Measurements from ENCODE around the gene DAPK3.
A peak's percentile ranks its signal among the peaks of the same experiment; 100 is the strongest.
"Not testable (repeated sequence)": the region's sequence is repeated elsewhere in the genome, so short reads cannot be mapped to it uniquely, and the experiment has no call there.

DAPK3 gene

DNA sequence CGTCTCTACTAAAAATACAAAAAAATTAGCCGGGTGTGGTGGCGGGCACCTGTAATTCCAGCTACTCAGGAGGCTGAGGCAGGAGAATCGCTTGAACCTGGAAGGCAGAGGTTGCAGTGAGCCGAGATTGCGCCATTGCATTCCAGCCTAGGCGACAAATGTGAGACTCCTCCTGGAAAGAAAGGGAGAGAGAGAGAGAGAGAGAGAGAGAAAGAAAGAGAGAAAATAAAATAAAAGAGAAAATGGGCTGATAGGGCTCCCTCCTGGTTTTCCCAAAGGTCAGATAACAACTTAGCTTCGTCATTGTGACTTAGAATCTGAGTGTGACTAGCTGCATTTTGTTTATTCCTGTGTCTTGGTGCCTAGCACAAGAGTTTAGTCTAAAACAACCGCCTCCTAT, 34.5 kb upstream of the DAPK3 start:
- not testable (repeated sequence) for DNase-seq (ENCODE audit: low read depth, low spot score)

- not testable (repeated sequence) for DNase-seq (ENCODE audit: low read depth, low spot score)
Observed at GRCh38 chr19:4000798-4001197, 29.9 kb upstream of the DAPK3 start.

DNA sequence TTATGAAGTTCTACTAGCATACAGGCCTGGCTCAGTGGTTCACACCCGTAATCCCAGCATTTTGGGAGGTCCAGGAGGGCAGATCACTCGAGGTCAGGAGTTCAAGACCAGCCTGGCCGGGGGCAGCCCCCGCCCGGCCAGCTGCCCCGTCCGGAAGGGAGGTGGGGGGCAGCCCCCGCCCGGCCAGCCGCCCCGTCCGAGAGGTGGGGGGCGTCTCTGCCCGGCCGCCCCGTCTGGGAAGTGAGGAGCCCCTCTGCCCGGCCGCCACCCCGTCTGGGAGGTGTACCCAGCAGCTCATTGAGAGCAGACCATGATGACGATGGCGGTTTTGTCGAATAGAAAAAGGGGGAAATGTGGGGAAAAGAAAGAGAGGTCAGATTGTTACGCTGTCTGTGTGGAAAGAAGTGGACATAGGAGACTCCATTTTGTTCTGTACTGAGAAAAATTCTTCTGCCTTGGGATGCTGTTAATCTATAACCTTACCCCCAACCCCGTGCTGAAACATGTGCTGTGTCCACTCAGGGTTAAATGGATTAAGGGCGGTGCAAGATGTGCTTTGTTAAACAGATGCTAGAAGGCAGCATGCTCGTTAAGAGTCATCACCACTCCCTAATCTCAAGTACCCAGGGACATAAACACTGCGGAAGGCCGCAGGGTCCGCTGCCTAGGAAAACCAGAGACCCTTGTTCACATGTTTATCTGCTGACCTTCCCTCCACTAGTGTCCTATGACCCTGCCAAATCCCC, 27.9 kb upstream of the DAPK3 start:
- not testable (repeated sequence) for DNase-seq (ENCODE audit: low read depth, low spot score)

GRCh38 chr19:3995607-3996006, 24.7 kb upstream of the DAPK3 start:
- DNase-seq (ENCODE audit: low read depth, low spot score), result no peak

DNA sequence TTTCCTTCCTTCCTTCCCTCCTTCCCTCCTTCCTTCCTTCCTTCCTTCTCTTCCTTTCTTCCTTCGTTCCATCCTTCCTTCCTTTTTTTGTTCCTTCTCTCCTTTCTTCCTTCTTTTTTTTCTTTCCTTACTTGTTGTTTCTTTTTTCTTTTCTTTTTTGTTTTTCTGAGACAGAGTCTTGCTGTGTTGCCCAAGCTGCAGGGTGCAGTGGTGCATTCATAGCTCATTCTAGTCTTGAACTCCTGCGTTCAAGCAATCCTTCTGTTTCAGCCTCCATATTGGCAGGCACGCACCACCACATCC, 19.9 kb upstream of the DAPK3 start:
- no peak for DNase-seq (ENCODE audit: low read depth, low spot score)

DNA sequence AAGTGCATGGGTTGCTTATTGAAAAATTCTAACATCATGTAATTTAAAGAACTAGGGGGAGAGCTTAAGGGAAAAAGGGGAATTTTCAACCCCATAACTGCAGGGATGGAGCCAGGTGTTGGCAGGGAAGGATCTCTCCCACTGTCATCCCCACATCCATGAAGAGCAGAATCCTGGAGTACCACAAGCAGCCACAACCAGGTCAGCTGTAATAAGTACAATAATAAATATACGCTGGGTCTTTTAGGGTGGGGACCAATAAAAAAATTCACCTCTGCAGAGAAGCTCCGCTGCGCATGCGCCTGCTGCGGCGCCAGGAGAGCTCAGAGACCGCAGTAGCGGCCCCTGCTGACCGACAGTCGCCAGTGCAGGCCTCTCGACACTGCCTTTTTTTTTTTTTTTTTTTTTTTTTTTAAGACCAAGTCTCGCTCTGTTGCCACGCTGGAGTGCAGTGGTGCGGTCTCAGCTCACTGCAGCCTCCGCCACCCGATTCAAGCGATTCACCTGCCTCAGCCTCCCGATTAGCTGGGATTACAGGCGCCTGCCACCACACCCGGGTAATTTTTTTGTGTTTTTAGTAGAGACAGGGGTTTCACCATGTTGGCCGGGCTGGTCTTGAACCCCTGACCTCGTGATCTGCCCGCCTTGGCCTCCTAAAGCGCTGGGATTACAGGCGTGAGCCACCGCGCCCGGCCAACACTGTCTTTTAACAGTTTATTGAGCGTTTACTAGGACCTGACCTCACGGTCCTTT, 16.9 kb upstream of the DAPK3 start:
- peak; percentile 89 for DNase-seq (ENCODE audit: low read depth, low spot score)

DNA sequence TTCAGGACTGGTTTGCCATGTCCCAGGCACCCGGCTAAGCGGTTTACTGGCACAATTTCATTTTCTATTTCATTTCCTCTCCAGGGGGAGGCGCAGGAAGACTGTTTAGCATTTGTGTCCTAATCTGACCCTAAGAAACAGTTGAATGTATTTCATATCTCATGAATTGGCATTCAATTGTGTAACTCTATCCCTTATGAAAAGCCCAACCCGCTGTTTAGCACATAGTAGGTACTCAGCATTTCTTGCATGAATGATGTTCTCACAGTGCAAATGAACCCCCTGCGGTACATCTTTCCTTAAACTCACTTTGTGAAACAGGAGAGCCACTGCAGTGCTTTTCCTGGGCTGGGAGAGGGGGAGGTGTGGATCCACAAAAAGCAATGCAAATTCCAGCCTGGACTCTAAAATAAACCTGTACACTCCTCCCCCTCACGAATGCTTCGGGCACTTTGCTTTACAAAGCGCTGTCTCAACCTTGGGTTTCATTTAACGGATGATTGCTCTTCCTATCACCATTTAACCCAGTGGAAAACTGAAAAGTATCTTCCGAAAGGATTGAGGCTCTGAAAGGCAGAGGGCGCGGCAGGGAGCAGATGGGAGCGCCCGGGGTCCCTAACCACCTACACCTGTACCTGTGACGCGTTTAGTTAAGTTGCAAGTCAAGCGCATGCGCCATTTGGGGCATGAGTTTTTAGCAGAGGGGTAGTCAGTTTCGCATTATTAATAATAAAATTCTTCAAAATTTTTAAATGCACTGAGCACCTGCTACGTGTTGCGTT, 15.6 kb upstream of the DAPK3 start:
- DNase-seq (ENCODE audit: low read depth, low spot score), result peak; percentile 78

GRCh38 chr19:3985643-3986259, 14.9 kb upstream of the DAPK3 start:
- DNase-seq (ENCODE audit: low read depth, low spot score), result no peak

DNA sequence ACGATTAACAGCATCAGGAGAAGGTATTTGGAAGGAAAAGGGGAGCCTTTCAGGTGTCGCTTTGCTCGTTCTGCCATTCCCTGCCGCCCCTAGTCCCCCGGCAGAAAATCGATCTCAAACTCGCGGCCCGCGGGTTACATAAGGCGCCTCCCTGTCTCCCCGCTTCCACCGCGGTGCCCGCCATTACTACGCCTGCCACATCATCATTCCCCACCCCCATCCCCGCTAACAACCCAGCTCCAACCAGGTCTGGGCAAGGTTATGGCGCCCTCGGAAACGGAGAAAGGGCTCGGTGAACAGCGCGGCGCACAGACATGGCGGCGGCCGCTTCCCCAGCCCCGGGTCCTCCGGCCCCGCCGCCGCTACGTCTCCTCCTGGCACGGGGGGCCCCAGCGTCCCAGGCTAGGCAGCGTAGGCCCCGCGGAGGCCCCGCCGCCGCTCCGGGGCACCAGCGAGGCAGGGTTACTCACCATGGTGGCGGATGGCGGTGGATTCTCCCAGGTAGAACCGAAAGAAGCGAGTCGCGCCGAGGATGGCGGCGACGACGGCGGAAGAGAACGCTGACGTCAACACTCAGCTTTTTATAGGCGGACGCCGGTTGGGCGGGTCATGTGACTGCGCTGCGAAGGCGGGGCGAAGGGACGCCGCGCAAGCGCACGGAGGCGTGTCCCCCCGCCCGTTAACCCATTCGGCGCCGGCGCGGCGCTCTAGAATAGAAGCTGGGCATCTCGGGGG, 14.2 kb upstream of the DAPK3 start, which contains the start of gene EEF2:
Gene EEF2, minus strand, starts transcription at position 556 of the 735 bp plus-strand sequence. Its CDS starts 83 bp downstream, at position 473.
- peak; percentile 92 for DNase-seq (ENCODE audit: low read depth, low spot score)

GRCh38 chr19:3984584-3984907, 13.6 kb upstream of the DAPK3 start:
- DNase-seq (ENCODE audit: low read depth, low spot score), result peak; percentile 23

- peak; percentile 25 for DNase-seq (ENCODE audit: low read depth, low spot score)
Observed at GRCh38 chr19:3983936-3984583, 13.2 kb upstream of the DAPK3 start.

DNA sequence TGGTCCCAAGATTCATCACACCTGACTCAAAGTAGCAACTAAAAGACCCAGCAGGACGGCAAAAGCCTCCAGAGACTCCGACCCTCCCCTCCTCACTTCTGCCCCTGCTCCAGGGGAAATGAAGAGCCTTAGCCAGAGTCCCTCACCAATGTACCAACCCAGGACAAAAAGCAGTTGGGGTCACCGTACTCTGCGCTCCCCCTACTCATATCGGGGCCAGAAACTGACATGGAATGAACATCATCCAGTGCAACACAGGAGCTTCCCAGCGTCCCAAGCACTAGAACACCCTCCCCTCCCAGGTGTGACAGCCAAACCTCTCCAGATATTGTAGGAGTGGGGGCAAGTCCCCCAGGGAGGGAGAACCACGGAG, 12.6 kb upstream of the DAPK3 start:
- no peak for DNase-seq (ENCODE audit: low read depth, low spot score)

DNA sequence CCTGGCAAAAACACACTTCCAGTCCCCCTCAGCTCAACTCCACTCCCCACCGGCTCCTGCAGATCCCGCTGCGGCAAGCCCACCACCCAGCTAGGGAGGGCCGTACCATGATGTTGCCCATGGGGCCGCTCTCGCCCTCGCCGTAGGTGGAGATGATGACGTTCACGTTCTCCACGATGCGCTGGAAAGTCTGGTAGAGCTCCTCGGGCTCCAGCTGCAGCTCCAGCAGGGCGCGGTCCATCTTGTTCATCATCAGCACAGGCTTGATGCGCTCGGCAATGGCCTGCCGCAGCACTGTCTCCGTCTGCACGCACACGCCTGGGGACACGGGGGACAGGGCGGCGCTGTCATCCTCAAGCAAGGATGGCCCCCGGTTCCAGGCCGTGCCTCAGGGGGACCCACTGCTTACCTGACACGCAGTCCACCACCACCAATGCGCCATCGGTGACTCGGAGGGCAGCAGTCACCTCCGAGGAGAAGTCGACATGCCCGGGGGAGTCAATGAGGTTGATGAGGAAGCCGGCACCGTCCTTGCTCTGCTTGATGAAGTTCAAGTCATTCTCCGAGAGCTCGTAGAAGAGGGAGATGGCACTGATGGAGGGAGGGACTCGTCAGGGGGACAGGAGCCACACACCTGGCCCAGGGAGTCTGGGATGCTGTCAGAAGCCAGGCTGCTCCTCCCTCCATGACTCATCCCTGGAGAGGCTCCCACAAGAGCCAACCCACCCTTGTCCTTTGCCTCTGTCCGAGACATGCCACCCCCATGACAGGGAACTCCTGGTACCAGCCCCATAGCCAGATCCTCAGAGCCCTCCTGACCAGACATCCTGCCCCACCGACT, 12.0 kb upstream of the DAPK3 start:
- DNase-seq (ENCODE audit: low read depth, low spot score), result peak; percentile 56

DNA sequence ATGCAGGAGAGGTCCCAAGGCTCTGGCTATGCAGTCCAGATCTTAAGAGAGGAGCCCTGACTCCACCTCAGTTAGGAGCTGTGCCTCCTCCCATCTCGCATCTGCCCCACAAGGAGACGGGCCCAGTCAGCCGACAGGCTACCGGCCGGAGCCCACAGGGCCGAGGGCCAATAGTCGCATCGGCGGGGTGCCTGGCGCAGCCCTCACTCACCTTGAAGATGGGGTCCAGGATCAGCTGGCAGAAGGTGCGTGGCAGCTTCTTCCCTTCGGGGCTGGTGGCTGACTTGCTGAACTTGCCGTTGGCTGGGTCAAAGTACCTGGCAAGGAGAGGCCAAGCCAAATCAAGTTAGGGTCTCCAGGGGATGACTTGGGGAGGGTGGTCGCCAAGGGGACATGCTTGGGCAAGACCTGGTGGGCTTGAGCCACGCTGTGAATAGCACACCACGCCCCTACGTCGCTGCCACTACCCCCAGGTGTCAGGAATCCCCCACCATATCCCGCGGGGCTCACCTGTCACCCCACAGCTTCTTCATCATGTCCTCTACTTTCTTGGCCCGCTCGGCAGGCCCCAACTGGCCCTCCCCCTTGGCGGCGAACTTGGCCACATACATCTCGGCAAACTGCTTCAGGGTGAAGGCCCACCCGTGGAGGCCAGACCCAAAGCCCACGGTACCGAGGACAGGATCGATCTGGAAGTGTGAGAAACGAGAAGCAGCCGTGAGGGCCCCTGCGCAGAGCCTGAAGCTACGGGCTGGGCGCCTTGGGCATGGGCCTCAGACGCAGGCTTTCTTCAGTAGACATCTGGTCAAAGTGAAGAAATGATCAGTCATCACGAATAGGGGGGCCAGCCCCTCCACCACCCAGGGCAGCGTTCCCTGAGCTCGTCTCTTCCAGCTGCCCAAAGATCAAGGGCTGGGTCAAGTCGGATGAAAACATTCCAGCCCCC, 11.1 kb upstream of the DAPK3 start:
- DNase-seq (ENCODE audit: low read depth, low spot score), result no peak

DNA sequence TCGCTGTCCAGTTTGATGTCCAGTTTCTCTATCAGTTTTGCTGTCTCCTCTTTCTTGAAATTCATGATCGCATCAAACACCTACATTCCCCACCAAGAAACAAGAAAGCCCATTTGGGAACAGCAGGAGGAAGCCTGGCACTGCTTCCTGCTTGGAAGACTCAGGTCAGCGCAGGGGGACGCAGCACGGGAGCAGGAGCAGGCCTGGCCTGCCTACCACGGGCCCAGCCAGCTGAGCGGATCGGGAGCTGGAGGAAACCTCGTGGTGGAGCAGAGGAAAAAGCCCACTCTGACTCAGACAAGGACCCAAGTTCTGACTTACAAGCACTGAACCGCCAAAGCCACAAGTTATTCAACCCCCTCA, 10.5 kb upstream of the DAPK3 start:
- no peak for DNase-seq (ENCODE audit: low read depth, low spot score)

GRCh38 chr19:3980353-3981251, 9.7 kb upstream of the DAPK3 start:
- DNase-seq (ENCODE audit: low read depth, low spot score), result peak; percentile 19

DNA sequence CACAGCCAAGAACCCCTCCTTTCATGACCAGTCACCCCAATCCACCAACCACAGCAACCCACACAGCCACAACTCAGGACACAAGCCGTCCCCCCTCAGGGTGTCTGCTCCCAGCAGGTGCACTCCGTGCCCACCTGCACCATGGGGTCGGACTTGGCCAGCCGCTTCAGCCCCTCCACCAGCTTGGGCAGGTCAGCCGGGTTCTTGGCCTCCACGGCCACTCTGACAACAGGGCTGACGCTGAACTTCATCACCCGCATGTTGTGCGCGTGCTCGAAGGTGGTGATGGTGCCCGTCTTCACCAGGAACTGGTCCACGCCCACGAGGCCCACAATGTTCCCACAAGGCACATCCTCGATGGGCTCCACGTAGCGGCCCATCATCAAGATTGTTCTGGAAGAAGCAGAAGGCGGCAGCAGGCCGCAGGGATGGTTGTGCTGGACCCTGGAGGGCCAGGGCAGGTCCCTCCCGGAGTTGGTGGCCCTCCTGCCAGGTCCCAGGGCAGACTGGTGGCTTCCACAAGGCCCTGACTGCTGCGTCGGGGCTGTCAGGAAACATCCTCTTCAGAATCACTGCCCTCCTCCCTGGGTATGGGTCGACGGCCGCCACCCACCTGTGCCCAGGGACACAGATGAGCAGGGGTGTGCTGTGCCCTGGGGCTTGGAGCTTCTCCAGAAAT, 8.9 kb upstream of the DAPK3 start:
- DNase-seq (ENCODE audit: low read depth, low spot score), result no peak

All from ELF-1 (cell line).